Measurements from ENCODE around the gene COL18A1.

The COL18A1 gene

DNA sequence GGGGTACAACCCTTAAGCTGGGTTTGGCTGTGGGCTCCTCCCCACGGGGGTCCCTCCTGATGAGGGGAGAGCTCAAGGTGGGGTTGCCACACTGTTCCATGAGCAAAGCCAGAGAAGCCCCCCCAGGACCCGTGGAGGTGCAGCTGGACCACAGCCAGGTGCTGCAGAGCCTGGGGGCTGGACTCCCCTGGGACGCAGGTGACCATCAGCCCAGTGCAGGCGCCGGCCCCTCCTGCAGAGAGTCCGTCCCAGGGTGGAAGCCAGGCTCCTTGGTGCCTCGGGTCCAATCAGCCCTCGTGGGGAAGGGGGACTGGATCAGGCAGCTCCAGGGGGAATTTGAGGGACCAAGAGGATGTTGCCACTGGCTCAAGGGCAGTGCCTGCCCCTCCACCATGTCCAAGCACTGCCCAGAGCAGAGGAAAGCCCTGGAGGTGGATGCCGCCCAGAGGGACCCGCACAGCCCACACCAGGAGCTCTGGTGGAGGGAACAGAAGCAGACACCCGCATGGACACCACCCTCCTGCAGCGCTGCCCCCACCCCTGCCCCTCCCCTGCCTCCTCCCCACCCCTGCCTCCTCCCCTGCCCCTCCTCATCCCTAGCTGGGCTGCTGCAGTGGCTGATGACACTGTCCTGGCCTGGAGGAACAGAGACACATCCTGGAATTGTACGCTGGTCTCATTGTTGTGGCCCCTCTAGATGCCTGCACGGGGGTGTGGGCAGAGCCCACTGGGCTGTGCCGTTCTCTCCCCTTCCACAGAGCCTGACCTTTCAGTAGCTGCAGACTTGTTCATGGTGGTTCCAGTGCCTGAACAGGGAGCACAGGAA is 30.8 kb upstream of the COL18A1 start:
- ChIA-PET POLR2A (no interaction called here), CTCF (interaction anchor here (0.7 kb wide), 1 partner anchor 15 kb away, joined by 3 read pairs; no protein-coding TSS in a partner anchor)
- TF ChIP-seq, protein P1, sequence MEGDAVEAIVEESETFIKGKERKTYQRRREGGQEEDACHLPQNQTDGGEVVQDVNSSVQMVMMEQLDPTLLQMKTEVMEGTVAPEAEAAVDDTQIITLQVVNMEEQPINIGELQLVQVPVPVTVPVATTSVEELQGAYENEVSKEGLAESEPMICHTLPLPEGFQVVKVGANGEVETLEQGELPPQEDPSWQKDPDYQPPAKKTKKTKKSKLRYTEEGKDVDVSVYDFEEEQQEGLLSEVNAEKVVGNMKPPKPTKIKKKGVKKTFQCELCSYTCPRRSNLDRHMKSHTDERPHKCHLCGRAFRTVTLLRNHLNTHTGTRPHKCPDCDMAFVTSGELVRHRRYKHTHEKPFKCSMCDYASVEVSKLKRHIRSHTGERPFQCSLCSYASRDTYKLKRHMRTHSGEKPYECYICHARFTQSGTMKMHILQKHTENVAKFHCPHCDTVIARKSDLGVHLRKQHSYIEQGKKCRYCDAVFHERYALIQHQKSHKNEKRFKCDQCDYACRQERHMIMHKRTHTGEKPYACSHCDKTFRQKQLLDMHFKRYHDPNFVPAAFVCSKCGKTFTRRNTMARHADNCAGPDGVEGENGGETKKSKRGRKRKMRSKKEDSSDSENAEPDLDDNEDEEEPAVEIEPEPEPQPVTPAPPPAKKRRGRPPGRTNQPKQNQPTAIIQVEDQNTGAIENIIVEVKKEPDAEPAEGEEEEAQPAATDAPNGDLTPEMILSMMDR (IDR thresholded peaks at IDR 0.05; ENCODE audit: control extremely low read depth, extremely low read depth, low read depth, missing control alignments), result no peak
- DNase-seq (ENCODE audit: extremely low spot score), result no peak

DNA sequence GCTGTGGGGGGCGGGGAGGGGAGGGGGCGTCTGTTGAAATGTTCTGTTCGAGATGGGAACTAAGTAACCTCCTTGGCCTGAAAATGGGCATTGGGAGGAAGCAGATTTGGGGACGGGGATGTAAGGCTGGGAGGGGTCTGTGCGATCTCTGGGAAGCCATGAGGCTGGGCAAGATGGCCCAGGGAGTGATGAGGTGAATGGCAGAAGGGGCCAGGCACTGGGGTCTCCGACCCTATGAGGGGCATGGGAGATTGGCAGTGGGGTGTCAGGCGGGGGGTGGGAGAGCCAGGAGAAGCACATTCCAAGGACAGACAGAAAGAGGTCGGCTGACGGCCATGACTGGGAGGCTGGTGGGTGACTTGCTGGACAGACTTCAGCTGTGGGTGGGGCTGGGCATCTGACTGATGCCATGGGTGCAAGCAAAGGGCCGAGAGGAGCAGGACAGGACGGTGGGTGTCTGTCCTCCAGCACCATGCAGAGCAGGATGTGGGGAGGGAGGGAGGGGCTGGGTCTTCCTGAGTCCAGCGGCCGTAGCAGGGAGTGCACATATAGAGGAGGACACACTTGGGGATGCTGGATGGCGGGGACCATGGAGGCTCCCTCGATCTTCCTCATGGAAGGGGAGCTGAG is 30.0 kb upstream of the COL18A1 start:
- CTCF ChIA-PET, result no interaction called here
- DNase-seq (ENCODE audit: extremely low spot score), result no peak
- TF ChIP-seq, protein P1 (IDR thresholded peaks at IDR 0.05; ENCODE audit: control extremely low read depth, extremely low read depth, low read depth, missing control alignments), result no peak
- POLR2A ChIA-PET, result no interaction called here

DNA sequence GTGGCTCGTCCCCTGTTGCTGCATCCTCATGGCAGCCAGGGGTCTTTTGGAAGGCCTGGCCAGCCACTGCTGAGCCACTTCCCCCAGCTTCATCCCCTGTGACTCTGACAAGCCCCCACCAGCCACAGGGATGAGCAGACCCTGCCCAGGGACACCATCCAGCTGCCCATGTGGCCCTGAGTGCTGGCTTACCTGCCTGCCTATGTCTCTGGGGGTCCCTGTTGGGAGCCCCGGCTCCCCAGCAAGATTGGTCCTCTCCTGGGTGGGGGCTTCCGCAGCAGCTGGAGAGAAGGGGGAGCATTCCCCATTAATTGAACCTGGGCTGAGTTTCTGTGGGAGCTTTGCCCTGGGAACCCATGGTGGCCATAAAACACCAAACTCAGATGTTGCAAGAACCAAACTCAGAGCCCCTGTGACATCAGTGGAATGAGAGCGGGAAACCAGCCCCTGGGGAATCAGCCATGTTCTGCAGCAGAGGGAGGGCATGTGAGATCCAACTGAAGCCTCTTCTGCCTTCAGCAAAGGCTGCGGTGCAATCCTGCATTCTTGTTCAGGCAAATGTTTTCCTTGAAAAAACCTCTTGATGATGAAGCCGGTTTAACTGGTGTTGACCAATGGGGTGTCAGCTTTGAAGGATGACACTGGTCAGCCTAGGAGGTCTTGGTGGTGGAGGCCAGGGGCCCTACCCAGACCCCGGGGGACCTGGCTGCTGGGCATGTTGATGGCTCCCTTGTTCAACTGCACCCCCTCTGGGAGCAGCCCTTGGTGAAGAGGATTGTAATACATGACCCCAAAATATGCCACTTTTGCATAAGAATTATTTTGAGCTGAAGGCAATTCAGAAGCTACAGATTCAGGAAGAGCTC is 28.3 kb upstream of the COL18A1 start:
- TF ChIP-seq, protein P1 (IDR thresholded peaks at IDR 0.05; ENCODE audit: control extremely low read depth, extremely low read depth, low read depth, missing control alignments), result no peak
- POLR2A ChIA-PET, result no interaction called here
- no peak for DNase-seq (ENCODE audit: extremely low spot score)
- CTCF ChIA-PET, result interaction anchor here (0.8 to 1.6 kb wide), 2 partner anchors 21 to 236 kb away, joined by 3 read pairs; no protein-coding TSS in a partner anchor

DNA sequence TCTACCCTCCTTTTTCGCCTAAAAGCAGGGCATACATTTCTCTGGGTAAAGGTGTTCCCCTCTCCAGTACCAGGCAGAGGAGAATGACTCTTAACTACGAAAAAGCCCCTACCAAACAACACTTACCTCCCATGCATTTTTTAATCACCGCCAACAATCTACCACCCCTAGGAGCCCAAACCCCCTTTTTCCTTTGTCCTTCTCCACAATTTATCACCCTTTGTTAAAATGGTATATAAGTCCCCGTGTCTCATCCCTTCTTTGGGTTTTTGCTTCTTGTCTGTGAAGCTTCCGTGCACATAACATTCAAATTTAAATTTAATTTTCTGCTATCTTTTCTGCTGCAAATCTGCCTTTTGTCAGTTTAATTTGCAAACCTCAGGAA is 27.6 kb upstream of the COL18A1 start:
- CTCF ChIA-PET, result interaction anchor here (1.6 kb wide), 1 partner anchor 21 kb away, joined by 3 read pairs; no protein-coding TSS in a partner anchor

DNA sequence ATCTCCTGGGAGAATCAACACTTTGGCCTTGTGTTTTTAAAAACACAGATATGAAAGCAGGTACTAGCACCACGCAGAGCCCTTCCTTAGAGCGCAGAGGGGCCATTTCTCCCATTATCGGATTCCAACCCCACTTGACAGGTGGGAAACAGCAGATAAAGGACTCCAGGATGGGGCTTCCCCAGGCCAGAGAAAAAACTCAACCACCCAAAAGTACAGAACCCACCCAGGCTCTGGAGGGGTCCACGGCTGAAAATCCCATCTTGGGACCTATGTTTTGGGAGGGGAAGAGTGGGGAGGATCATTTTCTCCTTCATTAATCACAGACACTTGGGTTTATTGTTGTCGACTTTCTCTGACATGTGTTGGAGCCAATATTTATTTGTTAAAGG is 27.1 kb upstream of the COL18A1 start:
- CTCF ChIA-PET, result no interaction called here
- TF ChIP-seq, protein P1 (IDR thresholded peaks at IDR 0.05; ENCODE audit: control extremely low read depth, extremely low read depth, low read depth, missing control alignments), result no peak
- no peak for DNase-seq (ENCODE audit: extremely low spot score)
- POLR2A ChIA-PET, result no interaction called here

More for the DNA sequence above, 27.6 kb upstream of the COL18A1 start:
- DNase-seq (ENCODE audit: extremely low spot score), result no peak
- POLR2A ChIA-PET, result no interaction called here
- TF ChIP-seq, protein P1 (IDR thresholded peaks at IDR 0.05; ENCODE audit: control extremely low read depth, extremely low read depth, low read depth, missing control alignments), result no peak

DNA sequence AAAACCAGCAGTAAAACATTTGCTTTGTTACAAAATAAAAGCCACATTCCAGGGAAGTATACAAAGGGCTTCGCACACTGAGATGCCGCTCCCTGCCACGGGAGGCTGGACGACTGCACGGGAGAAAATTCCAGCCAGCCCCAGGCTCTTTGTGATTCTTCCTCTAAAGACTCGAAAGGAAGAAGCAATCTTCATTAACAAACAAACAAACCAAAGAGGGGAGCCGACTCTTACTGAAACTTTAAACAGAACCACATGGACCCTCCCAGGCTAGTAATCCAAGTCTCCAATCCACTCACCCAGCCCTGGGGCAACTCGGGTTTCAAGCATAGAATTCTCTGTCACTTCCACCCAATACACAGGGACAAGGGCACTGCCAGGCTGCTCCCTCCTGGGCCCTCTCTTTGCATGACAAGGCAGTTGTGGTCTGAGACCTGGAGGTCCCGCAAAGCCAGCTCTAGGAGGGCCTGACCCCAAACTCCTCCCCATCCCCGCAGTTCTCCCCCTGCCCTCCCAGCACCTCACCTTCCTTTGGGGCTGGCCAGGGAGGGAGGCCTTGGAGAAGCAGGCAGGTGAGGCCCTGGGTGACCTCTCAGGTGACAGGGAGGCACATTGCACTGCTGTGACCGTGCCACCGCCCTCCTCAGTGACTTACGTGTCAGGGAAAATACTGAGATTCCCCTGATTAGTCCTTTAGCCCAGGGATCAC is 26.6 kb upstream of the COL18A1 start:
- DNase-seq (ENCODE audit: extremely low spot score), result no peak
- ChIA-PET CTCF (no interaction called here), POLR2A (no interaction called here)
- TF ChIP-seq, protein P1 (IDR thresholded peaks at IDR 0.05; ENCODE audit: control extremely low read depth, extremely low read depth, low read depth, missing control alignments), result no peak

Measured in GM10248 (cell line).